HUES64 (cell line): ENCODE data around the gene SIX5.
A peak's percentile ranks its signal among the peaks of the same experiment; 100 is the strongest.
"Not testable (repeated sequence)": the region's sequence is repeated elsewhere in the genome, so short reads cannot be mapped to it uniquely, and the experiment has no call there.

ENCODE experiments used
- H3K27ac ChIP-seq: 2 replicates; pipeline ENCODE4 v1.7.0; 2013; ENCODE audit warnings: low read depth, low read length, inconsistent platforms
- H3K27me3 ChIP-seq: 2 replicates; pipeline ENCODE4 v1.6.1; 2013; ENCODE audit warnings: mild to moderate bottlenecking, low read length; ENCODE audit not compliant: insufficient read depth
- H3K36me3 ChIP-seq: 2 replicates; pipeline ENCODE4 v1.6.1; 2013; ENCODE audit warnings: mild to moderate bottlenecking, low read length; ENCODE audit not compliant: insufficient read depth
- H3K4me1 ChIP-seq: 2 replicates; pipeline ENCODE4 v1.6.1; 2013; ENCODE audit warnings: mild to moderate bottlenecking, low read length, moderate library complexity; ENCODE audit not compliant: insufficient read depth
- H3K4me3 ChIP-seq: 2 replicates; pipeline ENCODE4 v1.5.1; 2013; ENCODE audit warnings: mild to moderate bottlenecking, low read length, moderate library complexity
- H3K9ac ChIP-seq: 2 replicates; pipeline ENCODE4 v1.6.1; 2013; ENCODE audit warnings: mild to moderate bottlenecking, low read depth, low read length
- H3K9me3 ChIP-seq: 2 replicates; pipeline ENCODE4 v1.6.1; 2013; ENCODE audit warnings: low read depth, low read length; ENCODE audit not compliant: insufficient read depth
- WGBS: fragments of 150-250, 120-280 bp; methylation state at CpG from one replicate; pipeline ENCODE4 v1.1.7; 2013; ENCODE audit warnings: missing lambda C conversion rate; 5-methylcytosine and 5-hydroxymethylcytosine counted together

SIX5 gene

GRCh38 chr19:45752639-45753038 is 16.4 kb downstream of the SIX5 start:
- no peaks in the 10 kb centered on the region; the same call in 1 of the 2 replicates for H3K4me1 ChIP-seq
- no peak overlapping the region for H3K4me3 ChIP-seq
- no peak overlapping the region for H3K9ac ChIP-seq
- no peaks in the 10 kb centered on the region for H3K36me3 ChIP-seq
- WGBS, result 95% methylated on average over 12 of the region's 12 CpGs
- H3K27me3 ChIP-seq, result no peaks in the 10 kb centered on the region
- H3K9me3 ChIP-seq, result no peaks in the 10 kb centered on the region
- H3K27ac ChIP-seq, result no peak overlapping the region

DNA sequence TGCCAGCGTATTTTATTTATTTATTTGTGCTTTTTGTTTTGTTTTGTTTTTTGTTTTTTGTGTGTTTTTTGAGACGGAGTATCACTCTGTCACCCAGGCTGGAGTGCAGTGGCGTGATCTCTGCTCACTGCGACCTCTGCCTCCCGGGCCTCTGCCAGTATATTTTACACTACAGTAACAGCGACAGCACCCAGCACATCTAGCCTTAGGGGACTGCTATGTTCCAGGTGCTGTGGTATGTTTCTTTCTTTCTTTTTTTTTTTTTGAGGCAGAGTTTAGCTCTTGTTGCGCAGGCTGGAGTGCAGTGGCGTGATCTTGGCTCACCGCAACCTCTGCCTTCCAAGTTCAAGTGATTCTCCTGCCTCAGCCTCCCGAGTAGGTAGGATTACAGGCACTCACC is 17.6 kb downstream of the SIX5 start:
- H3K27me3 ChIP-seq, H3K9me3 ChIP-seq, H3K4me1 ChIP-seq, H3K36me3 ChIP-seq, H3K27ac ChIP-seq, H3K4me3 ChIP-seq, H3K9ac ChIP-seq: not testable (repeated sequence)
- 95% methylated on average over 9 of the region's 10 CpGs for WGBS

DNA sequence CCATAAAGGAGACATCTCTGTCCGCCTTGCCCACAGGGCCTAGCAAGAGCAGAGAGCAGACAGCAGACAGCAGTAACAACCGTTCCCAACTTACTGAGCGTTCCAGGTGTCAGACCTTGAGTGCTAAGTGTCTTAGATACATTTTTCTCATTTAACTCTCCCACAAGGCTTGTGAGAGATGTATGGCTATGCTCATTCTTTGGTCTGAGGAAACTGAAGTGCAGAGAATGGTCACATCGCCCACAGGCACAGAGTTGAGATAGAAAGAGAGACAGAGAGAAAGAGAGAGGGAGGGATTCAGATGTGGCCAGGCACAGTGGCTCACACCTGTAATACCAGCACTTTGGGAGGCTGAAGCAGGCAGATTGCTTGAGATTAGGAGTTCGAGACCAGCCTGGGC is 21.5 kb downstream of the SIX5 start:
- Histone ChIP-seq H3K27me3 (no peaks in the 10 kb centered on the region), H3K9me3 (no peaks in the 10 kb centered on the region), H3K4me3 (no peak overlapping the region), H3K4me1 (no peaks in the 10 kb centered on the region), H3K27ac (no peak overlapping the region), H3K36me3 (no peaks in the 10 kb centered on the region), H3K9ac (no peak overlapping the region)
- 93% methylated on average over 5 of the region's 5 CpGs for WGBS

- WGBS, result 88% methylated on average over 5 of the region's 5 CpGs
- Histone ChIP-seq H3K4me1 (no peaks in the 10 kb centered on the region), H3K4me3 (no peak overlapping the region), H3K9me3 (no peaks in the 10 kb centered on the region), H3K27me3 (no peaks in the 10 kb centered on the region), H3K36me3 (no peaks in the 10 kb centered on the region), H3K27ac (no peak overlapping the region), H3K9ac (no peak overlapping the region)
Measured at GRCh38 chr19:45746866-45747265, 22.2 kb downstream of the SIX5 start.

- Histone ChIP-seq H3K27me3 (no peaks in the 10 kb centered on the region), H3K4me1 (no peaks in the 10 kb centered on the region), H3K36me3 (no peaks in the 10 kb centered on the region), H3K9ac (no peak overlapping the region), H3K27ac (no peak overlapping the region), H3K9me3 (no peaks in the 10 kb centered on the region), H3K4me3 (no peak overlapping the region)
- WGBS, result 90% methylated on average over 6 of the region's 6 CpGs
Measured at GRCh38 chr19:45745606-45746005, 23.4 kb downstream of the SIX5 start.

DNA sequence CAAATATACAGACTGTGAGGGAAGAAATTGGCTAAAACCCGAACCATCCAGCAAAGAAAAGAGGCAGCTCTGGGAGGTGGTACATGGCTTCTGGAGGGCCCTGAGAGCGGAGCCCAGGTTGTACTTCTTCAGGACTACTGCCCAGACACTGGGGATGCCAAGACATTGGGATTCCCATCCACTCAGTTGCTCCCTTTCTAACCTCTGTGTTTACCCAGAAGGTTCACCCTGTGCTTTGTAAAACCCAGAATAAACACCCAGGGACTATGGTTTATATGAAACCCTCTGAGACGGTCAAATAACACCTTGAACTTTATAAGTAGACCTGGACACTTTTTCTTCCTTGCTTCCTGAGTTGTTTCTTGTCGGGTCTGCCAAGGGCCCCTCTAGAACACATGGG is 26.1 kb downstream of the SIX5 start:
- Histone ChIP-seq H3K36me3 (no peaks in the 10 kb centered on the region), H3K27ac (no peak overlapping the region), H3K4me1 (no peaks in the 10 kb centered on the region), H3K27me3 (no peaks in the 10 kb centered on the region), H3K9ac (no peak overlapping the region), H3K9me3 (no peaks in the 10 kb centered on the region), H3K4me3 (no peak overlapping the region)
- 79% methylated on average over 4 of the region's 4 CpGs for WGBS

- H3K9ac ChIP-seq, result no peak overlapping the region
- H3K27ac ChIP-seq, result no peak overlapping the region
- no peaks in the 10 kb centered on the region for H3K9me3 ChIP-seq
- no peaks in the 10 kb centered on the region for H3K27me3 ChIP-seq
- H3K36me3 ChIP-seq, result no peaks in the 10 kb centered on the region
- no peak overlapping the region for H3K4me3 ChIP-seq
- 92% methylated on average over 10 of the region's 10 CpGs for WGBS
- H3K4me1 ChIP-seq, result no peaks in the 10 kb centered on the region
Measured at GRCh38 chr19:45739498-45740439, 29.3 kb downstream of the SIX5 start.

GRCh38 chr19:45733160-45733810 is 35.8 kb downstream of the SIX5 start, which contains the start of gene MEIOSIN:
Gene MEIOSIN (plus strand): TSS chr19:45733439. CDS start chr19:45735377, 1,938 bp downstream.
- WGBS, result 95% methylated on average over 59 of the region's 59 CpGs

GRCh38 chr19:45730368-45731288 is 38.4 kb downstream of the SIX5 start, which contains the start of gene FBXO46:
Gene FBXO46 (minus strand): TSS chr19:45730896. CDS start chr19:45713495, 17,401 bp downstream.
- no peaks in the 10 kb centered on the region for H3K27me3 ChIP-seq
- H3K27ac ChIP-seq, result peak within 1 kb of the TSS; percentile 50
- peak within 1 kb of the TSS; percentile 87 for H3K4me3 ChIP-seq
- H3K4me1 ChIP-seq, result no peaks in the 10 kb centered on the region
- H3K36me3 ChIP-seq, result no peaks in the 10 kb centered on the region
- peak within 1 kb of the TSS; percentile 79 for H3K9ac ChIP-seq
- H3K9me3 ChIP-seq, result no peaks in the 10 kb centered on the region
- 2% methylated on average over 48 of the region's 48 CpGs for WGBS

More at GRCh38 chr19:45733160-45733810, 35.8 kb downstream of the SIX5 start, which contains the start of gene MEIOSIN:
- Histone ChIP-seq H3K4me1 (no peaks in the 10 kb centered on the region), H3K36me3 (no peaks in the 10 kb centered on the region), H3K27ac (no peak within 1 kb of the TSS), H3K9me3 (no peaks in the 10 kb centered on the region), H3K9ac (no peak within 1 kb of the TSS), H3K27me3 (no peaks in the 10 kb centered on the region), H3K4me3 (no peak within 1 kb of the TSS)

- H3K4me1 ChIP-seq, result no peaks in the 10 kb centered on the region
- H3K9me3 ChIP-seq, result no peaks in the 10 kb centered on the region
- H3K27ac ChIP-seq, result peak overlapping the region; percentile 6; the same call in 1 of the 2 replicates
- WGBS, result 5% methylated on average over 10 of the region's 10 CpGs
- H3K9ac ChIP-seq, result peak overlapping the region; percentile 79
- no peaks in the 10 kb centered on the region for H3K27me3 ChIP-seq
- no peaks in the 10 kb centered on the region for H3K36me3 ChIP-seq
- peak overlapping the region; percentile 87 for H3K4me3 ChIP-seq
Measured at GRCh38 chr19:45729800-45730290, 39.2 kb downstream of the SIX5 start.
